ENCODE measurements around the gene CRIP1. TPM values are rescaled to one million over a fixed set of nuclear protein-coding genes. Genes with fewer than 3 reads are reported as not detected.

Gene CRIP1
- total RNA-seq: 0.99 and 2.6 TPM in 2 replicates
- polyA plus RNA-seq (2012): 68.3 TPM

- no peak for DNase-seq (ENCODE audit: low read depth)
These were observed at the start of gene CRIP1 for GRCh38 chr14:105486163-105486973. Gene CRIP1 (plus strand): TSS chr14:105486886. CDS start chr14:105487260, 374 bp downstream.

GRCh38 chr14:105436891-105437722 is 49.6 kb upstream of the CRIP1 start:
- no peak for DNase-seq (ENCODE audit: low read depth)

GRCh38 chr14:105437723-105438500 is 48.8 kb upstream of the CRIP1 start:
- DNase-seq (ENCODE audit: low read depth): no peak

- no peak for DNase-seq (ENCODE audit: low read depth)
These were observed 47.5 kb upstream of the CRIP1 start for GRCh38 chr14:105439179-105439578.

- peak; percentile 69 for DNase-seq (ENCODE audit: low read depth)
These were observed 46.8 kb upstream of the CRIP1 start for GRCh38 chr14:105439710-105440553.

- DNase-seq (ENCODE audit: low read depth): no peak
These were observed 46.2 kb upstream of the CRIP1 start for GRCh38 chr14:105440554-105440900.

- DNase-seq (ENCODE audit: low read depth): no peak
These were observed 45.7 kb upstream of the CRIP1 start for GRCh38 chr14:105440992-105441391.

GRCh38 chr14:105442125-105442524 is 44.6 kb upstream of the CRIP1 start:
- no peak for DNase-seq (ENCODE audit: low read depth)

GRCh38 chr14:105442834-105443233 is 43.9 kb upstream of the CRIP1 start:
- DNase-seq (ENCODE audit: low read depth): no peak

- DNase-seq (ENCODE audit: low read depth): no peak
These were observed 41.8 kb upstream of the CRIP1 start for GRCh38 chr14:105444859-105445258.

- DNase-seq (ENCODE audit: low read depth): no peak
These were observed 41.4 kb upstream of the CRIP1 start for GRCh38 chr14:105445290-105445689.

GRCh38 chr14:105445901-105446845 is 40.5 kb upstream of the CRIP1 start:
- no peak for DNase-seq (ENCODE audit: low read depth)

GRCh38 chr14:105446971-105447370 is 39.7 kb upstream of the CRIP1 start:
- DNase-seq (ENCODE audit: low read depth): no peak

GRCh38 chr14:105447651-105448640 is 38.7 kb upstream of the CRIP1 start:
- peak; percentile 74 for DNase-seq (ENCODE audit: low read depth)

GRCh38 chr14:105448706-105449111 is 38.0 kb upstream of the CRIP1 start:
- DNase-seq (ENCODE audit: low read depth): peak; percentile 60

- no peak for DNase-seq (ENCODE audit: low read depth)
These were observed 37.2 kb upstream of the CRIP1 start for GRCh38 chr14:105449276-105450122.

- no peak for DNase-seq (ENCODE audit: low read depth)
These were observed 36.6 kb upstream of the CRIP1 start for GRCh38 chr14:105450123-105450505.

All from myocyte (in vitro differentiated cells).